Mesenchymal stem cell (in vitro differentiated cells and primary cell): ENCODE results near the gene CCDC9.

Source experiments
- DNase-seq: peaks from one replicate; pipeline ENCODE4 v3.0.0-alpha.2; 2013
- H2AFZ ChIP-seq: one replicate; pipeline ENCODE4 v1.6.1; 2013; ENCODE audit warnings: low read depth, mild to moderate bottlenecking, control low read depth, inconsistent platforms, low read length, moderate library complexity
- H2AK5ac ChIP-seq: 2 replicates; pipeline ENCODE4 v1.6.1; 2013; ENCODE audit warnings: low read length, moderate library complexity, mild to moderate bottlenecking, inconsistent platforms; ENCODE audit not compliant: severe bottlenecking
- H2BK120ac ChIP-seq: one replicate; pipeline ENCODE4 v1.6.1; 2013; ENCODE audit warnings: low read depth, mild to moderate bottlenecking, inconsistent platforms, low read length, moderate library complexity
- H2BK12ac ChIP-seq, 2 experiments: one replicate each; pipeline ENCODE4 v1.6.1; 2013; ENCODE audit warnings: inconsistent platforms in 2 of 2, low read length in 2 of 2, mild to moderate bottlenecking in 2 of 2, moderate library complexity in 2 of 2, control low read depth in 1 of 2
- H2BK15ac ChIP-seq: one replicate; pipeline ENCODE4 v1.6.1; 2013; ENCODE audit warnings: mild to moderate bottlenecking, low read depth, inconsistent platforms; ENCODE audit not compliant: poor library complexity, severe bottlenecking
- H2BK5ac ChIP-seq: 2 replicates; pipeline ENCODE4 v1.6.1; 2013; ENCODE audit warnings: low read depth, mild to moderate bottlenecking, low read length, control low read depth, inconsistent platforms; ENCODE audit not compliant: poor library complexity, severe bottlenecking
- H3K14ac ChIP-seq, 2 experiments: one replicate each; pipeline ENCODE4 v1.6.1; 2013; ENCODE audit warnings: inconsistent platforms in 2 of 2, low read length in 2 of 2, control low read depth in 1 of 2, mild to moderate bottlenecking in 1 of 2, moderate library complexity in 1 of 2
- H3K18ac ChIP-seq, 2 experiments: one replicate each; pipeline ENCODE4 v1.6.1; 2013; ENCODE audit warnings: inconsistent platforms in 2 of 2, low read length in 2 of 2, control low read depth in 1 of 2, low read depth in 1 of 2, mild to moderate bottlenecking in 1 of 2
- H3K23ac ChIP-seq, 2 experiments: one replicate each; pipeline ENCODE4 v1.6.1; 2013; ENCODE audit warnings: inconsistent platforms in 2 of 2, low read length in 2 of 2, mild to moderate bottlenecking in 2 of 2, moderate library complexity in 2 of 2, control low read depth in 1 of 2
- H3K27ac ChIP-seq: 2 replicates; pipeline ENCODE4 v1.5.1; 2013; ENCODE audit warnings: mild to moderate bottlenecking, moderate library complexity, low read length, control low read depth, inconsistent platforms; ENCODE audit not compliant: poor library complexity, severe bottlenecking
- H3K27me3 ChIP-seq, 2 experiments: 2 replicates each; pipeline versions ENCODE4 v1.6.1 to v1.7.0; 2013; ENCODE audit warnings: low read length in 2 of 2, mild to moderate bottlenecking in 2 of 2, moderate library complexity in 2 of 2, control low read depth in 1 of 2, inconsistent platforms in 1 of 2; ENCODE audit not compliant: control insufficient read depth in 1 of 2, insufficient read depth in 1 of 2
- H3K36me3 ChIP-seq, 2 experiments: 2 replicates each; pipeline versions ENCODE4 v1.6.1 to v1.7.0; 2013; ENCODE audit warnings: low read length in 2 of 2, control low read depth in 1 of 2, inconsistent platforms in 1 of 2, low read depth in 1 of 2, mild to moderate bottlenecking in 1 of 2; ENCODE audit not compliant: insufficient read depth in 2 of 2, control insufficient read depth in 1 of 2
- H3K4ac ChIP-seq, 2 experiments: one replicate each; pipeline ENCODE4 v1.6.1; 2013; ENCODE audit warnings: inconsistent platforms in 2 of 2, low read length in 2 of 2, mild to moderate bottlenecking in 2 of 2, moderate library complexity in 2 of 2, control low read depth in 1 of 2, low read depth in 1 of 2
- H3K4me1 ChIP-seq: 2 replicates; pipeline ENCODE4 v1.6.1; 2013; ENCODE audit warnings: low read depth, low read length, control low read depth; ENCODE audit not compliant: control insufficient read depth, insufficient read depth
- H3K4me2 ChIP-seq: 2 replicates; pipeline ENCODE4 v1.6.1; 2013; ENCODE audit warnings: low read length, mild to moderate bottlenecking, inconsistent platforms; ENCODE audit not compliant: poor library complexity, severe bottlenecking
- H3K4me3 ChIP-seq, 2 experiments: 2 replicates each; pipeline versions ENCODE4 v1.5.1 to v1.7.0; 2013; ENCODE audit warnings: low read length in 2 of 2, mild to moderate bottlenecking in 2 of 2, control low read depth in 1 of 2, low read depth in 1 of 2; ENCODE audit not compliant: insufficient read depth in 1 of 2
- H3K79me1 ChIP-seq: replicated peaks from 2 replicates; pipeline ENCODE4 v1.6.1; 2013; ENCODE audit warnings: mild to moderate bottlenecking, control low read depth, low read length, inconsistent platforms; ENCODE audit not compliant: poor library complexity, severe bottlenecking
- H3K9ac ChIP-seq: 2 replicates; pipeline ENCODE4 v1.7.0; 2013; ENCODE audit warnings: mild to moderate bottlenecking, low read length, moderate library complexity
- H3K9me3 ChIP-seq: 2 replicates; pipeline ENCODE4 v1.7.0; 2013; ENCODE audit warnings: mild to moderate bottlenecking, low read length; ENCODE audit not compliant: control insufficient read depth
- H4K8ac ChIP-seq: one replicate; pipeline ENCODE4 v1.6.1; 2013; ENCODE audit warnings: inconsistent platforms, mild to moderate bottlenecking, low read length, moderate library complexity
- H4K91ac ChIP-seq: one replicate; pipeline ENCODE4 v1.6.1; 2013; ENCODE audit warnings: mild to moderate bottlenecking, low read length, inconsistent platforms
- WGBS: methylation state at CpG from one replicate; pipeline ENCODE4 v1.1.7; 2013; ENCODE audit warnings: mixed read lengths; 5-methylcytosine and 5-hydroxymethylcytosine counted together

Gene CCDC9

DNA sequence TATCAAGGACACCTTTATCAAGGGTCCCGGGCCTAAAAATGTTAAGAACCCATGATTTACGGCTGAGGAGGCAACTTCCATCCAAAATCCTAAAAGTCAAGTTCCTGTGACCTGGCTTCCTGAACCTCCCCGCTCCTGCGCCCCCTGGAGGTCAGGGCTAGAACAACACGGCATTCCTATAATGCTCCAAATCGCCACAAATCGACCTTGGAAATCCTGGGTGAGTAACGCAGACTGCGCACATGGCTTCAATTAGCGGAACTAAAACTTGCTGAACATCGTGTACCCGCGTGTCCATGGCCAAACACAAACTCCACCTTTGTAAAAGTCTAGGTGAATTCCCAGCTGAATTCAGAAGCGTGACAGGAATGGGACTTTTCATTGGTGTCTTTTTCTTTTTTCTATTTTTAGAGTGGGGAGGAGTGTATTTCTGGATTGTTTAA, 49.0 kb downstream of the CCDC9 start:
- WGBS = 9% methylated on average over 13 of the region's 14 CpGs
- Histone ChIP-seq H3K18ac (peak overlapping the region in 1 of 2 experiments; percentile 54), H2BK5ac (no peak overlapping the region), H3K27ac (no peak overlapping the region), H3K9me3 (no peaks in the 10 kb centered on the region), H4K91ac (no peak overlapping the region), H3K23ac (no peak overlapping the region), H3K4me1 (no peaks in the 10 kb centered on the region), H2AFZ (no peak overlapping the region), H4K8ac (no peak overlapping the region), H3K79me1 (no peaks in the 10 kb centered on the region), H2AK5ac (no peak overlapping the region), H3K9ac (peak overlapping the region; percentile 40), H2BK120ac (no peak overlapping the region), H2BK15ac (no peak overlapping the region), H3K4me3 (peak overlapping the region in 1 of 2 experiments; percentile 34), H3K27me3 (peaks cover 6 to 9% of the 10 kb centered on the region in 2 experiments), H3K4ac (no peak overlapping the region), H2BK12ac (no peak overlapping the region), H3K4me2 (peak overlapping the region; percentile 37), H3K14ac (no peak overlapping the region), H3K36me3 (no peaks in the 10 kb centered on the region)
- peak; percentile 88 for DNase-seq

- H4K8ac ChIP-seq = no peak overlapping the region
- peaks cover 6 to 16% of the 10 kb centered on the region in 2 experiments for H3K27me3 ChIP-seq
- H2BK15ac ChIP-seq = no peak overlapping the region
- H3K18ac ChIP-seq = no peak overlapping the region
- H2AFZ ChIP-seq = no peak overlapping the region
- H2AK5ac ChIP-seq = no peak overlapping the region
- H3K4ac ChIP-seq = no peak overlapping the region
- no peak overlapping the region for H2BK120ac ChIP-seq
- WGBS = 97% methylated on average over 3 of the region's 3 CpGs
- no peak overlapping the region for H2BK12ac ChIP-seq
- H2BK5ac ChIP-seq = no peak overlapping the region
- no peak overlapping the region for H3K4me3 ChIP-seq
- no peak overlapping the region for H3K14ac ChIP-seq
- H3K36me3 ChIP-seq = no peaks in the 10 kb centered on the region
- no peaks in the 10 kb centered on the region for H3K79me1 ChIP-seq
- H4K91ac ChIP-seq = no peak overlapping the region
- no peak for DNase-seq
- no peak overlapping the region for H3K23ac ChIP-seq
- no peaks in the 10 kb centered on the region for H3K9me3 ChIP-seq
- no peak overlapping the region for H3K9ac ChIP-seq
- H3K4me1 ChIP-seq = no peaks in the 10 kb centered on the region
- H3K27ac ChIP-seq = no peak overlapping the region
- no peak overlapping the region for H3K4me2 ChIP-seq
Measured at GRCh38 chr19:47306303-47306702, 50.0 kb downstream of the CCDC9 start.

DNA sequence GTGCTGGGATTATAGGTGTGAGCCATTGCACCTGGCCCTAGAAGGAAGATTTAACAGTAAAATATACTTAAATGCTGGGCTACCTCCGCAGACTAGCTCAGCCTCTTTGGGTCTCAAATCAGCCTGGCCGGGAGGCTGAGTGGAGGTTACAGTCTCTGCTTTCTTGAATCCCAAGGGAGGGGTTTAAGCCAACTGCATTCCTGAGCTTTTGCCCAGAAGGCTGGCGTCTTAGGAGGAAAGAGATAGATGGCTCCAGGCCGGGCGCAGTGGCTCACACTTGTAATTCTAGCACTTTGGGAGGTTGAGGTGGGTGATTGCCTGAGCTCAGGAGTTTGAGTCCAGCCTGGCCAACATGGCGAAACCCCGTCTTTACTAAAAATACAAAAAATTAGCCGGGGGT, 52.7 kb downstream of the CCDC9 start:
- no peak overlapping the region for H2BK12ac ChIP-seq
- 89% methylated on average over 8 of the region's 8 CpGs for WGBS
- H3K79me1 ChIP-seq = no peaks in the 10 kb centered on the region

GRCh38 chr19:47309608-47310007, 53.3 kb downstream of the CCDC9 start, which contains the start of gene C5AR1:
Gene C5AR1 (plus strand): TSS chr19:47309861. CDS start chr19:47309896, 35 bp downstream.
- no peak for DNase-seq
- H3K9me3 ChIP-seq = no peaks in the 10 kb centered on the region

More for the DNA sequence above, 52.7 kb downstream of the CCDC9 start:
- no peak for DNase-seq
- H3K27ac ChIP-seq = no peak overlapping the region
- H3K4me2 ChIP-seq = no peak overlapping the region
- H3K4ac ChIP-seq = no peak overlapping the region
- peaks cover 6 to 16% of the 10 kb centered on the region in 2 experiments for H3K27me3 ChIP-seq
- H3K9me3 ChIP-seq = no peaks in the 10 kb centered on the region
- no peak overlapping the region for H4K91ac ChIP-seq
- H3K9ac ChIP-seq = no peak overlapping the region
- H2BK15ac ChIP-seq = no peak overlapping the region
- H3K18ac ChIP-seq = no peak overlapping the region
- H3K14ac ChIP-seq = no peak overlapping the region
- no peak overlapping the region for H2BK120ac ChIP-seq
- no peak overlapping the region for H4K8ac ChIP-seq
- H2AK5ac ChIP-seq = no peak overlapping the region
- no peak overlapping the region for H2AFZ ChIP-seq
- no peaks in the 10 kb centered on the region for H3K36me3 ChIP-seq
- peaks cover 1% of the 10 kb centered on the region for H3K4me1 ChIP-seq
- H2BK5ac ChIP-seq = no peak overlapping the region
- H3K4me3 ChIP-seq = no peak overlapping the region
- no peak overlapping the region for H3K23ac ChIP-seq

More at GRCh38 chr19:47309608-47310007, 53.3 kb downstream of the CCDC9 start, which contains the start of gene C5AR1:
- H2BK120ac ChIP-seq = no peak within 1 kb of the TSS
- H3K4me1 ChIP-seq = peaks cover 1% of the 10 kb centered on the region
- no peak within 1 kb of the TSS for H3K4me3 ChIP-seq
- no peak within 1 kb of the TSS for H2BK15ac ChIP-seq
- no peak within 1 kb of the TSS for H3K23ac ChIP-seq
- H2AK5ac ChIP-seq = no peak within 1 kb of the TSS
- peak within 1 kb of the TSS in 1 of 2 experiments; percentile 71 for H3K14ac ChIP-seq
- H3K9ac ChIP-seq = no peak within 1 kb of the TSS
- 68% methylated on average over 8 of the region's 12 CpGs for WGBS
- no peak within 1 kb of the TSS for H4K91ac ChIP-seq
- H3K79me1 ChIP-seq = no peaks in the 10 kb centered on the region
- H2BK12ac ChIP-seq = no peak within 1 kb of the TSS
- peak within 1 kb of the TSS in 1 of 2 experiments; percentile 9 for H3K18ac ChIP-seq
- no peak within 1 kb of the TSS for H2BK5ac ChIP-seq
- no peak within 1 kb of the TSS for H3K27ac ChIP-seq
- peaks cover 6 to 16% of the 10 kb centered on the region in 2 experiments for H3K27me3 ChIP-seq
- no peak within 1 kb of the TSS for H2AFZ ChIP-seq
- H3K36me3 ChIP-seq = no peaks in the 10 kb centered on the region
- H4K8ac ChIP-seq = no peak within 1 kb of the TSS
- H3K4ac ChIP-seq = no peak within 1 kb of the TSS
- no peak within 1 kb of the TSS for H3K4me2 ChIP-seq
